GM23248 (cell line): ENCODE results near the gene ALDH7A1. TPM values are rescaled to one million over a fixed set of nuclear protein-coding genes. Genes with fewer than 3 reads are reported as not detected.

Experiments
- DNase-seq: peaks from one replicate; pipeline ENCODE4 v3.0.0-alpha.2; 2015
- H2AFZ ChIP-seq: fragments of 200-600 bp; sonication (generic); 2 replicates; pipeline ENCODE4 v1.6.1; 2016; ENCODE audit warnings: antibody characterized with exemption
- H3F3A ChIP-seq: fragments of 200-600 bp; sonication (generic); 2 replicates; pipeline ENCODE4 v1.6.1; 2016; ENCODE audit warnings: mild to moderate bottlenecking, antibody characterized with exemption, mixed run types; ENCODE audit not compliant: insufficient read depth
- H3K27ac ChIP-seq: fragments of 200-600 bp; sonication (generic); 2 replicates; pipeline ENCODE4 v1.5.1; 2016; ENCODE audit warnings: mild to moderate bottlenecking
- H3K27me3 ChIP-seq: fragments of 200-600 bp; sonication (generic); replicated peaks from 2 replicates; pipeline ENCODE4 v1.6.1; 2016; ENCODE audit warnings: mild to moderate bottlenecking; ENCODE audit not compliant: insufficient read depth
- H3K36me3 ChIP-seq: fragments of 200-600 bp; sonication (generic); 2 replicates; pipeline ENCODE4 v1.6.1; 2016; ENCODE audit warnings: low read depth, mild to moderate bottlenecking
- H3K4me1 ChIP-seq: fragments of 200-600 bp; sonication (generic); 2 replicates; pipeline ENCODE4 v1.6.1; 2016; ENCODE audit warnings: mild to moderate bottlenecking; ENCODE audit not compliant: insufficient read depth
- H3K4me2 ChIP-seq: fragments of 200-600 bp; sonication (generic); one replicate; pipeline ENCODE4 v1.6.1; 2016; ENCODE audit warnings: mild to moderate bottlenecking; ENCODE audit not compliant: unreplicated experiment
- H3K4me3 ChIP-seq: fragments of 200-600 bp; sonication (generic); 2 replicates; pipeline ENCODE4 v1.5.1; 2016; ENCODE audit warnings: mild to moderate bottlenecking
- H3K79me2 ChIP-seq: fragments of 200-600 bp; sonication (generic); 2 replicates; pipeline ENCODE4 v1.6.1; 2016; ENCODE audit warnings: mild to moderate bottlenecking; ENCODE audit not compliant: insufficient read depth
- H3K9ac ChIP-seq: fragments of 200-600 bp; sonication (generic); 2 replicates; pipeline ENCODE4 v1.6.1; 2016; ENCODE audit warnings: mild to moderate bottlenecking
- H3K9me2 ChIP-seq: fragments of 200-600 bp; sonication (generic); 2 replicates; pipeline ENCODE4 v1.6.1; 2016; ENCODE audit warnings: mixed run types, mild to moderate bottlenecking, moderate library complexity; ENCODE audit not compliant: insufficient read depth
- H3K9me3 ChIP-seq: fragments of 200-600 bp; sonication (generic); one replicate; pipeline ENCODE4 v1.6.1; 2017; ENCODE audit warnings: low read depth
- H4K20me1 ChIP-seq: fragments of 200-600 bp; sonication (generic); 2 replicates; pipeline ENCODE4 v1.6.0; 2016; ENCODE audit not compliant: insufficient read depth
- EZH2 ChIP-seq: fragments of 200-600 bp; sonication (generic); IDR thresholded peaks from 2 replicates; pipeline ENCODE4 v1.6.1; 2018; ENCODE audit warnings: antibody characterized with exemption, mild to moderate bottlenecking; ENCODE audit not compliant: insufficient read depth, poor library complexity, severe bottlenecking
- EZH2phosphoT487 ChIP-seq: fragments of 200-600 bp; sonication (generic); IDR thresholded peaks from 2 replicates; pipeline ENCODE4 v1.6.1; 2018; ENCODE audit warnings: antibody characterized with exemption, moderate library complexity, mild to moderate bottlenecking, low read depth; ENCODE audit not compliant: insufficient read depth
- WGBS, 2 experiments: methylation state at CpG; one replicate each; pipeline ENCODE4 v1.1.6; 2015 to 2017; ENCODE audit warnings: low lambda C conversion rate in 2 of 2, low coverage in 1 of 2; ENCODE audit errors: missing lambda C conversion rate in 2 of 2; 5-methylcytosine and 5-hydroxymethylcytosine counted together
- in situ Hi-C: fragments of 300-500 bp; cut with MboI; formaldehyde crosslinking; loops from 2 replicates; pipeline ENCODE4 v1.15.0; 2020
- polyA plus RNA-seq: library from polyadenylated mRNA; unstranded; fragments of >200 nt; fragmentation: Nextera tagmentation; extraction: Ambion mirVana; gene quantifications from 2 replicates; pipeline ENCODE4 v1.2.1, GENCODE V29; 2016
- total RNA-seq: library from RNA; depleted of rRNA; stranded (reverse); fragments of >200 nt; shearing (Covaris generic); gene quantifications from 2 replicates; pipeline ENCODE4 v1.2.3, GENCODE V29; 2014

The ALDH7A1 gene
- total and polyA plus RNA-seq, 2 experiments from 2014 or later: 41.3 to 108 TPM

DNA sequence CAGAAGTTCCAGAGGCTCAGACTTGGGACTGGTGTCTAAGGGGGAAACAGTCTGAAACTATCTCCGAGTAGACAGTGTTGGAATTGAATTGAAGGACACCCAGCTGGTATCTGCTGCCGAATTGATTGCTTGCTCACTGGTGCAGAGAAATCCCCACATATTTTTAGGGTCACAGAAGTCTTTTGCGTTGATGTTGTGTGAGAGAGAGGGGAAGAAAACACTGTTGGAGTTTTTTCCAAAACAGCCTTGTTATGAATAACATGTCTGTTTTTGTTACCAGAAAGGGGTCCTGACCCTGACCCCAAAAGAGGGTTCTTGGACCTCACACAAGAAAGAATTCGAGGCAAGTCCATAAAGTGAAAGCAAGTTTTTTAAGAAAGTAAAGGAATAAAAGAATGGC, 81.3 kb downstream of the ALDH7A1 start:
- no peak overlapping the region for H3K4me3 ChIP-seq
- H3K4me2 ChIP-seq: no peak overlapping the region
- WGBS, 2 experiments: 87 to 92% methylated on average over 4 of the region's 4 CpGs
- no peaks in the 10 kb centered on the region for H3K9me2 ChIP-seq
- no peaks in the 10 kb centered on the region for H3K9me3 ChIP-seq
- H3K79me2 ChIP-seq: no peaks in the 10 kb centered on the region
- H3K36me3 ChIP-seq: no peaks in the 10 kb centered on the region
- in situ Hi-C loops: no loop called here
- no peaks in the 10 kb centered on the region for H4K20me1 ChIP-seq
- H2AFZ ChIP-seq: no peak overlapping the region
- no peak overlapping the region for H3K9ac ChIP-seq
- peaks cover 18% of the 10 kb centered on the region for H3F3A ChIP-seq
- TF ChIP-seq EZH2phosphoT487 (no peak), EZH2 (no peak)
- DNase-seq: no peak
- H3K27me3 ChIP-seq: no peaks in the 10 kb centered on the region
- peaks cover 18% of the 10 kb centered on the region for H3K4me1 ChIP-seq
- H3K27ac ChIP-seq: no peak overlapping the region

DNA sequence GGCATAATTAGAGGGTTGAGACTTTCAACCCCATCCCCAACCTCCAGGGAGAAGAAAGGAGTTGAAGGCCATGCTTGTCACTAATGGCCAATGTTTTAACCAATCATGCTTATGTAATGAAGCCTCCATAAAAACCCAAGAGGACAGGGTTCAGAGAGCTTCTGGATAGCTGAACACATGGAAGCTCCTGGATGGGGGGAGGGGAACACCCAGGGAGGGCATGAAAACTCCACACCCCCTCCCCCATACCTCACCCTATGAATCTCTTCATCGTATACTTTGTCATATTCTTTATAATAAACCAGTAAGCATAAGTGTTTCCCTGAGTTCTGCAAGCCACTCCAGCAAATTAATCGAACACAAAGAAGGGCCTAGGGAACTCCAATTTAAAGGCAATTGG, 81.7 kb downstream of the ALDH7A1 start:
- Histone ChIP-seq H3K36me3 (no peaks in the 10 kb centered on the region), H3K79me2 (no peaks in the 10 kb centered on the region), H3K9me2 (no peaks in the 10 kb centered on the region), H3K4me2 (no peak overlapping the region), H3K27ac (no peak overlapping the region), H3K9ac (no peak overlapping the region), H2AFZ (no peak overlapping the region), H3K9me3 (no peaks in the 10 kb centered on the region), H3K4me3 (no peak overlapping the region), H4K20me1 (no peaks in the 10 kb centered on the region), H3F3A (peaks cover 18% of the 10 kb centered on the region), H3K27me3 (no peaks in the 10 kb centered on the region), H3K4me1 (peaks cover 18% of the 10 kb centered on the region)
- DNase-seq: no peak
- TF ChIP-seq EZH2phosphoT487 (no peak), EZH2 (no peak)
- 81 to 89% methylated on average over 2 of the region's 2 CpGs for WGBS, 2 experiments
- in situ Hi-C loops: no loop called here

DNA sequence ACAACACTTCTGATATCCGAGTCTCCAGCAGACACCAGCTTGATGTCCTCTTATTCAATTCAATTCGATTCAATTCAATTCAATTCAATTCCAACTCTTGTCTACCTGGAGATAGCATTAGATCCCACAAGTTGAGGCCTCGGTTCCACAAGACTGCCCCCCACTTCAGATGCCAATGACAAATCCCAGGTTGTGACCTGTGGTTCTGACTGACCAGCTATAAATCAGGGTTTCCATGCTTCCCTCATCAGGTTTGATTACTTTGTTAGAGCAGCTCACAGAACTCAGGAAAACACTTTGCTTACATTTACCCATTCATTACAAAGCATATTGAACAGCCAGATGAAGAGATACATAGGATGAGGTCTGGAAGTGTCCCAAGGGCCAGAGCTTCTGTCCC, 82.6 kb downstream of the ALDH7A1 start:
- H3K9me2 ChIP-seq: no peaks in the 10 kb centered on the region
- no peak for DNase-seq
- H2AFZ ChIP-seq: no peak overlapping the region
- WGBS, 2 experiments: 81 to 87% methylated on average over 3 of the region's 3 CpGs
- H3K4me3 ChIP-seq: no peak overlapping the region
- H3K9ac ChIP-seq: no peak overlapping the region
- H4K20me1 ChIP-seq: no peaks in the 10 kb centered on the region
- peaks cover 18% of the 10 kb centered on the region for H3F3A ChIP-seq
- H3K27me3 ChIP-seq: no peaks in the 10 kb centered on the region
- H3K36me3 ChIP-seq: no peaks in the 10 kb centered on the region
- no peak overlapping the region for H3K27ac ChIP-seq
- peaks cover 18% of the 10 kb centered on the region for H3K4me1 ChIP-seq
- H3K9me3 ChIP-seq: no peaks in the 10 kb centered on the region
- no peak overlapping the region for H3K4me2 ChIP-seq
- H3K79me2 ChIP-seq: no peaks in the 10 kb centered on the region
- TF ChIP-seq EZH2 (no peak), EZH2phosphoT487 (no peak)
- in situ Hi-C loops: no loop called here

DNA sequence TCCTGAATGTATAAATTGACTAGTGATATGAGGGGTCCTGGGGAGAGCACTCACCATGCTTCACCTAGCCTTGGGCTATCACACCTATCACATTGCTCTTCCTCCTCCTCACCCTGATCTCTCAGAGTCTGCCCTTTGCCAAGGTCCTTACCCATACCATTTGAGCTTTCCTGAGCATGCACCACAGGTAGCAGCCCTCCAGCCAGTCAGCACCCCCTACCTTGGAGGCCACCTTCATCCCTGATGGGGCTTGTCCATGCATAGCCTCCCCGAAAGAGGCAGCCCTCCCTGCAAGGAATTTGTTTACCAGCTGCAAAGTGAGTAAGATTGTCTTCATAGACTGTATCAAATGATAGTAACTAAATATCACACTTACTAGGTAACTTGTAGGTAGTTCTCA, 83.1 kb downstream of the ALDH7A1 start:
- Histone ChIP-seq H2AFZ (no peak overlapping the region), H3K36me3 (no peaks in the 10 kb centered on the region), H3K27me3 (no peaks in the 10 kb centered on the region), H3K4me2 (no peak overlapping the region), H3K4me1 (peaks cover 16% of the 10 kb centered on the region), H3K9ac (no peak overlapping the region), H3F3A (peaks cover 18% of the 10 kb centered on the region), H3K9me3 (no peaks in the 10 kb centered on the region), H3K27ac (no peak overlapping the region), H4K20me1 (no peaks in the 10 kb centered on the region), H3K9me2 (no peaks in the 10 kb centered on the region), H3K79me2 (no peaks in the 10 kb centered on the region), H3K4me3 (no peak overlapping the region)
- no peak for DNase-seq
- TF ChIP-seq EZH2phosphoT487: no peak
- no peak for TF ChIP-seq EZH2
- WGBS, 2 experiments: 89 to 97% methylated on average over 1 of the region's 1 CpG
- in situ Hi-C loops: no loop called here

DNA sequence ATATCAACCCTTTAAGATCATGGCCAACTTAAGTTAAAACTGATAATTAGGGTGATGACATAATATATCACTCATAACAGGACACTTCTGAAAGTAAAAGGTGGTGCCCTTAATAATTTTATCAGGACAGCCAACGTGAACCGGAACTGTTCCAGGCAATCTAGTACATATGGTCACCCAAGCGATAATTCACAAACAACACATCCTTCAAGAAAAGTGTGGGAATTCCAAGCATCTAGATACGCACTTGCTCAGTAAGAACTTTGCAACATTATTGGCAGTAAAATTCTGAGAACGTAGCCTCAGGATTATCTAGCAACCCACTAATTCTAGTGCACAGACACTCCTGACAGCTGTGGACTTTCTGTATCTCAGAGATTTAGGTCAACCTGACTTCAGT, 85.7 kb downstream of the ALDH7A1 start:
- no peaks in the 10 kb centered on the region for H4K20me1 ChIP-seq
- H3K79me2 ChIP-seq: no peaks in the 10 kb centered on the region
- WGBS, 2 experiments: 51 to 59% methylated on average over 5 of the region's 5 CpGs
- H3K27me3 ChIP-seq: no peaks in the 10 kb centered on the region
- H3K9me2 ChIP-seq: no peaks in the 10 kb centered on the region
- peaks cover 2% of the 10 kb centered on the region for H3F3A ChIP-seq
- H3K4me1 ChIP-seq: peaks cover 1% of the 10 kb centered on the region; the same call in 1 of the 2 replicates
- TF ChIP-seq EZH2: no peak
- no peak for TF ChIP-seq EZH2phosphoT487
- H3K9ac ChIP-seq: no peak overlapping the region
- H3K4me2 ChIP-seq: no peak overlapping the region
- no peak for DNase-seq
- no peaks in the 10 kb centered on the region for H3K9me3 ChIP-seq
- H3K4me3 ChIP-seq: no peak overlapping the region
- H3K27ac ChIP-seq: no peak overlapping the region
- peak overlapping the region; percentile 78 for H2AFZ ChIP-seq
- in situ Hi-C loops: no loop called here
- no peaks in the 10 kb centered on the region for H3K36me3 ChIP-seq
